Spleen (tissue), 7 donors: ENCODE measurements around the gene TNS2.

Experiments used
- POLR2A ChIP-seq, 3 donors: fragments of 450-650 bp; IDR thresholded peaks; one replicate each; pipeline ENCODE4 v1.5.1; 2017; ENCODE audit warnings: antibody characterized with exemption in 3 of 3, mild to moderate bottlenecking in 1 of 3
- TF ChIP-seq, protein P1 (sequence below), 11 experiments: fragments of 200-600 bp in 7 of 11; fragments of 450-650 bp in 4 of 11; sonication (generic) in 4 of 11; IDR thresholded peaks in 8 of 11; conservative IDR thresholded peaks in 3 of 11; 1 replicate in 7 of 11; 2 replicates in 4 of 11; pipeline versions ENCODE4 v1.4.0 to v1.8.0; 2016 to 2021; ENCODE audit warnings: antibody characterized with exemption in 11 of 11, inconsistent platforms in 4 of 11, mild to moderate bottlenecking in 1 of 11
- donor health status: DM: no; HTN: no; CAD: no; lungs with moderate emphysema.
- donor health status: DM: no; HTN: no; CAD: no.
- donor health status: DM: no; HTN: no; CAD: no.

DNA sequence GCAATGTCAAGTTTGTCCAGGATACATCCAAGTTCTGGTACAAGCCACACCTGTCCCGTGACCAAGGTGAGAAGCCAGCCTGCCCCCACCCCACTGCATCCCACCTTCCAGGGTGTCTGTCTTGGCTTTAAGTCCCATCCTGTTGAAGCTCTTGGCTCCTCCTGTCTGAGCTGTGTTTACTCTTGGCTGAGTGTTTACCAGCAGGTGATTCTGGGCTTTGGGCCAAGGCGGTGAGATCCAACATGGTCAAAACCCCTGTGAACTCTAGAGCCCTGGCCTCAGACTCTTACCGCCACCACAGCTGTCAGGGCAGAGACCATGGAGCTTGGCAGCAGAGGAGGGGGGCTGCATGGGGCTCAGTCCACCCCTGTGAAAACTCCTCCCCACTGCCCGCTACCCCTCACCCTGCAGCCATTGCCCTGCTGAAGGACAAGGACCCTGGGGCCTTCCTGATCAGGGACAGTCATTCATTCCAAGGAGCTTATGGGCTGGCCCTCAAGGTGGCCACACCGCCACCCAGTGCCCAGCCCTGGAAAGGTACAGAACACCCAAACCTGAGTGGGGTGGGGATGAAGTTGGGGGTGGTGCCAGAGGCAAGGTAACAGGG, 11.6 kb downstream of the TNS2 start:
- TF ChIP-seq, protein P1, sequence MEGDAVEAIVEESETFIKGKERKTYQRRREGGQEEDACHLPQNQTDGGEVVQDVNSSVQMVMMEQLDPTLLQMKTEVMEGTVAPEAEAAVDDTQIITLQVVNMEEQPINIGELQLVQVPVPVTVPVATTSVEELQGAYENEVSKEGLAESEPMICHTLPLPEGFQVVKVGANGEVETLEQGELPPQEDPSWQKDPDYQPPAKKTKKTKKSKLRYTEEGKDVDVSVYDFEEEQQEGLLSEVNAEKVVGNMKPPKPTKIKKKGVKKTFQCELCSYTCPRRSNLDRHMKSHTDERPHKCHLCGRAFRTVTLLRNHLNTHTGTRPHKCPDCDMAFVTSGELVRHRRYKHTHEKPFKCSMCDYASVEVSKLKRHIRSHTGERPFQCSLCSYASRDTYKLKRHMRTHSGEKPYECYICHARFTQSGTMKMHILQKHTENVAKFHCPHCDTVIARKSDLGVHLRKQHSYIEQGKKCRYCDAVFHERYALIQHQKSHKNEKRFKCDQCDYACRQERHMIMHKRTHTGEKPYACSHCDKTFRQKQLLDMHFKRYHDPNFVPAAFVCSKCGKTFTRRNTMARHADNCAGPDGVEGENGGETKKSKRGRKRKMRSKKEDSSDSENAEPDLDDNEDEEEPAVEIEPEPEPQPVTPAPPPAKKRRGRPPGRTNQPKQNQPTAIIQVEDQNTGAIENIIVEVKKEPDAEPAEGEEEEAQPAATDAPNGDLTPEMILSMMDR (IDR thresholded peaks at IDR 0.05 in 8 of 11, conservative IDR thresholded peaks at IDR 0.05 in 3 of 11) = no peak
- TF ChIP-seq POLR2A (IDR thresholded peaks at IDR 0.05) = no peak
